CD4-positive, alpha-beta T cell (primary cell): ENCODE measurements around the gene SREBF1. TPM values are rescaled to one million over a fixed set of nuclear protein-coding genes. Genes with fewer than 3 reads are reported as not detected.

Source experiments
- ATAC-seq: fragments of 200-7000 bp; cut with Tn5 transposase; one replicate; pipeline ENCODE4 v1.10.0; 2022; ENCODE audit warnings: mild to moderate bottlenecking; ENCODE audit not compliant: poor library complexity
- CTCF ChIA-PET: fragments of 350-600 bp; sonication (Branson Sonifier 250); formaldehyde crosslinking; loops from one replicate; lab custom pipeline; 2021; ENCODE audit warnings: antibody characterized with exemption, inconsistent platforms; lab: Charles Lee
- POLR2A ChIA-PET: fragments of 350-600 bp; sonication (Branson Sonifier 250); formaldehyde crosslinking; loops from one replicate; lab custom pipeline; 2021; ENCODE audit warnings: antibody characterized with exemption, inconsistent platforms; lab: Charles Lee
- DNase-seq, 14 experiments: peaks; one replicate each; pipeline ENCODE4 v3.0.0-alpha.2; 2013 to 2020; ENCODE audit warnings: mixed read lengths in 2 of 14
- H3K27ac ChIP-seq, 2 donors: one replicate each; pipeline versions ENCODE4 v1.5.1 to v1.7.0; 2013; ENCODE audit warnings: low read length in 2 of 2, low read depth in 1 of 2, mild to moderate bottlenecking in 1 of 2
- H3K27me3 ChIP-seq, 2 experiments: 1 replicate in 1 of 2; 2 replicates in 1 of 2; pipeline versions ENCODE4 v1.6.1 to v1.7.0; 2013; ENCODE audit warnings: low read length in 2 of 2, control low read depth in 1 of 2, mild to moderate bottlenecking in 1 of 2, moderate library complexity in 1 of 2; ENCODE audit not compliant: insufficient read depth in 2 of 2, control insufficient read depth in 1 of 2
- H3K36me3 ChIP-seq: one replicate; pipeline ENCODE4 v1.6.1; 2013; ENCODE audit warnings: low read length, control low read depth; ENCODE audit not compliant: insufficient read depth
- H3K4me1 ChIP-seq: one replicate; pipeline ENCODE4 v1.6.1; 2013; ENCODE audit warnings: low read length, control low read depth; ENCODE audit not compliant: insufficient read depth
- H3K4me3 ChIP-seq: one replicate; pipeline ENCODE4 v1.5.1; 2013; ENCODE audit warnings: mild to moderate bottlenecking, low read length, moderate library complexity
- H3K9me3 ChIP-seq, 2 experiments: 1 replicate in 1 of 2; 2 replicates in 1 of 2; pipeline versions ENCODE4 v1.6.1 to v1.7.0; 2013; ENCODE audit warnings: low read length in 2 of 2, mild to moderate bottlenecking in 2 of 2, control low read depth in 1 of 2, moderate library complexity in 1 of 2; ENCODE audit not compliant: control insufficient read depth in 1 of 2, insufficient read depth in 1 of 2
- H3K27ac Mint-ChIP-seq: one replicate; pipeline ENCODE4 v1.8.0; 2020; ENCODE audit warnings: mixed read lengths
- H3K27me3 Mint-ChIP-seq: one replicate; pipeline ENCODE4 v1.8.0; 2021; ENCODE audit warnings: mixed read lengths
- H3K36me3 Mint-ChIP-seq: one replicate; pipeline ENCODE4 v1.8.0; 2021; ENCODE audit warnings: low read depth, mixed read lengths
- H3K4me1 Mint-ChIP-seq: one replicate; pipeline ENCODE4 v1.8.0; 2021; ENCODE audit warnings: low read depth, mixed read lengths
- H3K4me3 Mint-ChIP-seq: one replicate; pipeline ENCODE4 v1.8.0; 2020; ENCODE audit warnings: mild to moderate bottlenecking, mixed read lengths
- H3K9me3 Mint-ChIP-seq: one replicate; pipeline ENCODE4 v1.8.0; 2020; ENCODE audit warnings: mixed read lengths
- CTCF ChIP-seq: fragments of 200-600 bp; IDR thresholded peaks from one replicate; pipeline ENCODE4 v1.8.0; 2022; ENCODE audit warnings: antibody characterized with exemption, mild to moderate bottlenecking
- intact Hi-C, 2 experiments: fragments of 100-400 bp; cut with DNase I in 1 of 2; cut with micrococcal nuclease in 1 of 2; formaldehyde crosslinking; loops; one replicate each; pipeline versions ENCODE4 v1.15.1 to v1.9.0; 2023 to 2025; cut with DNase I, micrococcal nuclease
- total RNA-seq, 174 experiments: library from RNA in 2 of 174; stranded (reverse) in 2 of 174; gene quantifications; one replicate each; pipeline ENCODE4 v1.2.3 and lab custom pipeline; 2021 to 2026

The SREBF1 gene
- total RNA-seq, 2 experiments from 2014 or later, result 249 to 264 TPM

GRCh38 chr17:17807440-17807839 lies 29.3 kb downstream of the SREBF1 start:
- no peak overlapping the region for H3K27ac Mint-ChIP-seq
- peaks cover 43% of the 10 kb centered on the region for H3K36me3 Mint-ChIP-seq
- H3K4me3 Mint-ChIP-seq, result no peak overlapping the region
- H3K27ac ChIP-seq, result no peak overlapping the region
- intact Hi-C loops, result no loop called here
- peaks cover 16% of the 10 kb centered on the region for H3K36me3 ChIP-seq
- H3K4me3 ChIP-seq, result no peak overlapping the region
- TF ChIP-seq CTCF, result no peak
- H3K4me1 ChIP-seq, result peaks cover 8% of the 10 kb centered on the region
- no peaks in the 10 kb centered on the region for H3K27me3 Mint-ChIP-seq
- peaks cover 8% of the 10 kb centered on the region for H3K4me1 Mint-ChIP-seq
- no peaks in the 10 kb centered on the region for H3K9me3 Mint-ChIP-seq
- CTCF ChIA-PET, result no interaction called here
- H3K27me3 ChIP-seq, result no peaks in the 10 kb centered on the region
- H3K9me3 ChIP-seq, result no peaks in the 10 kb centered on the region
- POLR2A ChIA-PET, result no interaction called here
- ATAC-seq (no peak), DNase-seq (no peak)

DNA sequence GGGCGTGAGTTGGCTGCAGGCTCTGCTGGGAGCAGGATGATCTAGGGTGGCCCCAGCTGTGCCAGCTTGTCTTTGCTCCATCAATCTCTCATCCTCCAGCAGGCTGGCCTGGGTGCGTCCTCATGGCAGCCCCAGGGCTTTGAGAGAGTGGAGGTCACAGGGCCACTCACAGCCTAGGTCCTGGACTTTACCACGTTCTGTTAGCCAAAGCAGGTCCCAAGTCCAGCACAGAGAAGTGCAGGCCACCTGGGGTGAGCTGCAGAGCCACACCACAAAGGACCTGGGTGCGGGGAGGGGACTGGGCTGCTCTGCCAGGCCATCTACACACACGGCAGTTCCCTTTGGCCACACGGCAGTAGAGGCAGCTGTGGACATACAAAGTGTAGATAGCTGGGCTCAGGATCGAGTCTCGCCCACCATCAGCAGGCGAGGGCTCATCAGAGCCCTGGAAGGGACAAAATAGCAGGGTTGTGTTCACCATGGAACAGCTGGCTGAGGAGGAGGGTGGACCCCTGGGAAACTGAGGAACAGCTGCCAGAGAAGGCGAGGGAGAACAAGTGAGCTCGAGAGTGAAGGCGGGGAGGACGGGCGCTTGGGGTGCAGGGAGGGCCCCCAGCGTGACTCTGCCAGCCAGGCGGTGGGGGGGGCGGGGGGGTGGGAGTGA lies 30.0 kb downstream of the SREBF1 start:
- H3K27me3 Mint-ChIP-seq, result no peaks in the 10 kb centered on the region
- POLR2A ChIA-PET, result no interaction called here
- CTCF ChIA-PET, result no interaction called here
- TF ChIP-seq CTCF, result no peak
- Histone ChIP-seq H3K27me3 (no peaks in the 10 kb centered on the region), H3K36me3 (peaks cover 16% of the 10 kb centered on the region), H3K4me3 (no peak overlapping the region), H3K4me1 (peaks cover under 1% of the 10 kb centered on the region), H3K9me3 (no peaks in the 10 kb centered on the region), H3K27ac (no peak overlapping the region)
- no peaks in the 10 kb centered on the region for H3K9me3 Mint-ChIP-seq
- peaks cover 2% of the 10 kb centered on the region for H3K4me1 Mint-ChIP-seq
- peak overlapping the region; percentile 36 for H3K27ac Mint-ChIP-seq
- ATAC-seq (no peak), DNase-seq (no peak)
- intact Hi-C loops, result no loop called here
- peaks cover 36% of the 10 kb centered on the region for H3K36me3 Mint-ChIP-seq
- no peak overlapping the region for H3K4me3 Mint-ChIP-seq

DNA sequence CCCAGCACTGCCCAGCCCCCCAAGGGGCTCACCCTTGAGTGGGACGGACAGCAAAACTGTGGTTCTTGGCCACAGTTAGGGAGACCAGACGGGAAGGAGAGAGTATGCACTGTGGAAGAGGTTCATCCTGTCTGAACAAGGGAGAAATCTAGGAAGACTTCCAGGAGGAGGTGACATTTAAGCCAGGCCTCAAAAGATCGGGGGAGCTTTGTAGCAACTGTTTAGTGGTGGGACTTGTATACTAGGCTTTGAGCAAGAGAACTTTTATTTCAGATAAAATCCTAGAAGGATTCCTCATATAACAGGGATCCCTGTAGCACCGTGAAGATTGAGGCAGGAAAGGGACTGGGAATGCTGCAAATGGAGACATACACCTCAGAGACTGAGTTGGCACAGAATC lies 30.8 kb downstream of the SREBF1 start:
- no peak overlapping the region for H3K4me3 Mint-ChIP-seq
- ChIA-PET CTCF (no interaction called here), POLR2A (no interaction called here)
- Histone ChIP-seq H3K4me1 (no peaks in the 10 kb centered on the region), H3K4me3 (no peak overlapping the region), H3K27me3 (no peaks in the 10 kb centered on the region), H3K9me3 (no peaks in the 10 kb centered on the region), H3K27ac (no peak overlapping the region), H3K36me3 (peaks cover 16% of the 10 kb centered on the region)
- intact Hi-C loops, result no loop called here
- H3K9me3 Mint-ChIP-seq, result no peaks in the 10 kb centered on the region
- H3K27ac Mint-ChIP-seq, result no peak overlapping the region
- DNase-seq (no peak), ATAC-seq (no peak)
- H3K36me3 Mint-ChIP-seq, result peaks cover 29% of the 10 kb centered on the region
- TF ChIP-seq CTCF, result no peak
- no peaks in the 10 kb centered on the region for H3K4me1 Mint-ChIP-seq
- H3K27me3 Mint-ChIP-seq, result no peaks in the 10 kb centered on the region
